GM21423 (cell line): ENCODE results near the gene DSCAM.

Experiments
- ATAC-seq: cut with Tn5 transposase; IDR thresholded peaks from one replicate; pipeline ENCODE4 v1.9.1; 2021; ENCODE audit warnings: mild to moderate bottlenecking, moderate library complexity; ENCODE audit not compliant: unreplicated experiment

Gene DSCAM

DNA sequence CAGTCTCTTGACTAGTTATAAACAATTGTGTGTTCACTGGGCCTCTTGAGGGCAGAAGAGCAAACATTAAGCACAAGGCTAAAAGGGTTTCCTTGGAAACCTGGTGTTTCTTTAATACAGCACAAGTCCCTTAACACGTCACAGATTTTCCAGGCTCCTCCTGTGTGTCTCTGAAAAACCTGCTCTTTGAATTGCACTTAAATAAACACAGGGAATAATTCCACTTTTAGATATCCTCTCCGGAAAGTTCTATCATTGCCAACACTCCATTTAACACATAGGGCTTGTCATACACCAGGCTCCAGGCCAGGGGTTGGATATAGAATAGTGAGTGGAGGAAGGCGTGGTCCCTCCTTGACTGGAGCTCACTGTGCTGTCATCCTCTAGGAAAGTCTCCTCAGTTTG, 442.6 kb downstream of the DSCAM start:
- no peak for ATAC-seq

DNA sequence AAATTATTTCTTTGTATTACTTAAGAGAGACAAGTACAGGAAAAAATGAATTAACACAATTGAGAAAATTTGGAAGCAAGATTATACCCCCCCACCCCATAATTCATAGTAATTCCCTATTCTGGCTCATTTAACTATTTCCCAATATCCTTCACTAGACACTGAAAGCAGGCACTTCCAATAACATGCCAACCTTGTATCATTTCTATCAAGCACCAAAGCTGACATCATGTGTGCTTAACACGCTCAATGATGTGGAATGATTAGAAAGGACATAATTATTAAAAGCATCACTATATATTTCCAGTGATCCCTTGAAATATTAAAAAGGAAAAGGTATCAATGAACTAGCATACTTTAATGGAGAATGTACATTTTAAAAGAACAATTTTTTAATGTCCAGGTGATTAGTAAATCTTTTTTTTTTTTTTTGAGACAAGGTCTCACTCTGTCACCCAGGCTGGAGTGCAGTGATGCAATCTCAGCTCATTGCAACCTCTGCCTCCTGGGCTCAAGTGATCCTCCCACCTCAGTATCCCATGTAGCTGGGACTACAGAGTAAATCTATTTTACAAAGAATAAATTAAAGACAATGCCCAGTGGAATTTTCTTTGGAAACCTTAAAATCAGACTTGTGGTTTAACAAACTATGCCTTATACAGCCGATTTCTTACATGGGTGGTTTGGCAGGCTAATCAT, 443.9 kb downstream of the DSCAM start:
- no peak for ATAC-seq

DNA sequence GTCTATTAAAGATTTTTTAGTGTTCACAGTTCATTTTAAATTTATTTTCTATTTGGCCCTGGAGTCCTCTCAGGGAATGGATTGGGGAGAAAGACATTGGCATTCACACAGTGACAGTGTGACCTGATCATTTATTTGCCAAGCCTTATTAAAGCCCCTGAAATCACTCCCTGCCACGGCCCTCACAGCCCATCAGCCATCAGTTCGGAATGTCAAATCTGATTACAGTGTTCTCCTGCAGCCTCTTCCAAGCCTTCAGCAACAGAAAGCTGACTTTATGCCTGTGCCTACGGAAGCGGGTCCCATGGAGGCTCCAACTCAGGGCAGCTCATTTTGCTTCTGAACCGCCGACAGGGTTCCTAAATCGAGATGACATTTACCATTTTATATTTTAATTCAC, 451.2 kb downstream of the DSCAM start:
- ATAC-seq: no peak

DNA sequence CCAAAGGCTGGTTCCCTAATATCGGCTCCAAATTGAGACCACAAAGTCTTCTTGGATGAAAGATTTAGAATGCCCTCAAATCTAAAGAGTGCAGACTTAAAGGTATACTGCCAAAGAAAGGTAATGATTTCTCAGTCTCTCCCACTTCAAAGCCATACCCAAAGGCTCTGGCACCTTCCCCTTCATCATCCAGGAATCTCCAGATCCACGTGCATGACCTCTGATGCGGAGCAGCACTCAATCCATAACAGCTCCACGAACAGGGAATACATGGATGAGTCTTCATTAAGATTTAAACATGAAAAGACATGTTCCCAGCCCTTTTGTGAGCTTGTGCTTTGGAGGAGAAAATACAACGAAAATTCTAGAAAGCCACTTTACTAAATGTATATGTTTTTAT, 453.9 kb downstream of the DSCAM start:
- no peak for ATAC-seq

DNA sequence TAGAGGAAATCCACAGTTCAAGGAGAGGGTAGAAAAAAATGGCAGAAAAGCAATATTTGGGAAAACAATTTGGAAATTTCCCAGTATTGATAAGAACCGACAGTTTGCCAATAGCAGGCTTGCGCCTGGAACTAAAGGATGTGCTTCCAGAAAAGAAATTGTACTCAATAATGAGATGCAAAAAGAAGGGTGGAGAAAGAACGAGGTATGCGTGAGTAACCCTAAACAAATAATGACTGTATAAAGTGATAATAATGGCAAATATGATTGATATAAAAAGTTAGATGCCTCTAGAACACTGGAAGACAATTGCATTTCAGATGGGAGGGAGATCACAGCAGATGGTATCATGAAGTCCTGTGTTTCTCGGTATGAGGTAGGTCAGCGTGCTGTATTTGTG, 458.9 kb downstream of the DSCAM start:
- no peak for ATAC-seq

DNA sequence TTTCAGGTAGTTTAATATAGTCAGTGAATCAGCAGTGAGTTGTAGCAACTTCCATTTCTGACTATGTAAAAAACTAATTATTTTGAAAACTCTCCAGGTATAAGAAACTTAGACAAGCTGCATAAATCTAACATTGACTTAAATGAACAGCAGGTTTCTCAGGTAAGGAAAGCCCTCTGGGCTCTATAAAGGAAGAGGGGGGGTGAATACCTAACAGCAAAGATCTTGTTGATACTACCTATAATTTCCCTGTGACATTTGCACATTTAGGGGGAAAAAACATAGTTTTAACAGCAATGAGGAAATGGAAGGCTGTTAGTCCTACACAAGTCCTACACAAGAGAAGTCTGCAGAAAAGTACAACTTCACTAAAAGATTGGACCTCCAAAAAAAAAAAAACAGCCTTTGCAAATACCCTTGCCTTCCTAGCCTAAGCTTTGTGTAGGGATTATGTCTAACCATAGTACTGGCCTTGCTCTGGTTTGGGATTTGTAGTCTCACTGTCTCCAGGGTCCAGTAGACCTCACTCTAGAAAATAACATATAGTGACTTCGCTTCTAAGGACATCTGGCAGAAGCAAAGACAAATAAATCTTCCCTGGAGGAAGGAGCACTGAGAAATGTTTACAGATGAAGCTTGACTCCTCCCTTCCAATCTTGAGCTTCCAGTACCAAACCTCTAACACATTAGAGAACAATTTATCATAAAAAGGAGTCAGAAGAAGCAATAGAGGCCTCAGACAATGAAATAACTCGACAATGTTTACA, 459.8 kb downstream of the DSCAM start:
- no peak for ATAC-seq

DNA sequence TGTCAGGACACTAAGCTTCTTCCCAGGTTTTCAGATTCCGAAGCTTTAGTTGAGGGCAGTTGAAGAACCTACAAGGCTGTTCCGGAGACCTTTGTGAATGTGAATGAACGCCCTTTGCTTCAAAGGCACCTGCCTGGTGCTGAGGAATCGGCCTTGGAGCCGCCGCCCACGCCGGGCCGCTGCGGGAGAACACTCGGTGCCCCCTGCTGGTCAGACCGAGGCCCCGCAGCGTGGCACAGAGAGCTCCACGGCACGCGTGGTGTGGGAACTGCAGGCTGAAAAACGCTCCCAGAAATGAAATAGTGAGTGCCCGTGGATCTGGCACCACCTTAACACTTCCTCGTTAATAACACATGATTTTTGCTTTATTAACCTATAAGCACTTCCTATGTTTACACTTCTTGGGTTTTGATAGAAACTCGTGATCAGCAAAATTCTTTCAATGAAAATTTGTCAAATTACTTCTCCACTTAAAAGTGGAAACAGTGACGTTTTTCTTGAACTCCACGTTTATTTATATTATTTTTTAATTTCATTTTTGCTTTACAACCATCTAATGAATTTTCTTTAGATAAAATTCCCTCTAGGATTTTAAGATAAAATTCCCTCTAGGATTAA, 460.6 kb downstream of the DSCAM start:
- ATAC-seq: no peak

DNA sequence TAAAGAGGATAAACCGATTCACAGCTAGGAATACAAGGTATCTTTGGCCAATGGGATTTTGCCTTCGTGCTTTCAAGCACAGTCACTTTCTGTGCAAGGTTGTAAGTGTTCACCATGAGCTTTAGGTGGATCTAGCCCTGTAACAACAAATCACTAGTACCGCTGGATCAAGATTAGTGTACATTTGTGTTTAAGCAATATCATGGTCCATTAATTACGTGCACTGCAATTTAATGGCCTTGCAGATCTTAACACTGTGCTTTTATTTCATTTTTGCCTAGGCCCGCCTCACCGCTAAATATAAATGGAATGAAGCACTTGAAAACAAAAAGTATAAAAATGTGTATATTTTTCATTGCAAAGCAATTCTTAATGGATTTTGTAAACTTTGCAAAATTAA, 461.1 kb downstream of the DSCAM start:
- no peak for ATAC-seq

DNA sequence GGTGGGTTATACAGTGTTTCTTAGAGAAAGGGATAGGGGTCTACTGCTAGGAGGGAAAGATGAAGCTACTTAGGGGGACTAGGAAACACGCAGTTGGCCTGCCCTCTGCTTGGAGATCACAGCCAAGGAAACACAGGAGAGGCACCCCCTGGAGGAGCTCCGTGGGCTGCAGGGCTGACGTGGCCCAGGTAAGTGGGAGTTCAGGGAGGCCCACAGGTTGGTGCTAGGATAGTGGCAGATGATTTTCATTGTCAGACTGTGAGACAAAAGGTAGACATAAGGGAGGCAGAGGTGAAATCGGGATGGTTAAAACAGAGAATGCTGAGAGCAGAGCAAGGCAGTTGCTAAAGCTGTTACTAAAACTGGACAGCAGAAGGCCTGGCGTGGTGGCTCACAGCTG, 463.0 kb downstream of the DSCAM start:
- no peak for ATAC-seq

DNA sequence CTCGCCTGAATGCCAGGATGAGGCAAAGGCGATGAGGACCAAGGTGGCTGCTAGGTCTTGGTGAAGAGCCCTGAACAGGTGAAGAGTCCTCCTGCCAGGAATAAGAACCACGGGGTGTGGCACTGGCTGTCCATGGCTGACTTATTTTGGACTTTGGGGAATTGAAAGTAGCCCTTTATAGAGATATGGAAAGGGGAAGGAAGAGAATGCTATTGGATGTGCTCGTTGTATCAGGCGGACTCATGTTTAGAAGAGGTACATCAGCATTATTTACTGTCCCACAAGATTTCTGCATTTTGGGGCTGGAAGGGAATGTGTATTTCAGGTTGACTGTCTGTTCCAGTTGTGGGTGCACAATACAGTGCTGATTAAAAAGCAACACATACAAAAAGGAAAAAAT, 465.8 kb downstream of the DSCAM start:
- no peak for ATAC-seq

DNA sequence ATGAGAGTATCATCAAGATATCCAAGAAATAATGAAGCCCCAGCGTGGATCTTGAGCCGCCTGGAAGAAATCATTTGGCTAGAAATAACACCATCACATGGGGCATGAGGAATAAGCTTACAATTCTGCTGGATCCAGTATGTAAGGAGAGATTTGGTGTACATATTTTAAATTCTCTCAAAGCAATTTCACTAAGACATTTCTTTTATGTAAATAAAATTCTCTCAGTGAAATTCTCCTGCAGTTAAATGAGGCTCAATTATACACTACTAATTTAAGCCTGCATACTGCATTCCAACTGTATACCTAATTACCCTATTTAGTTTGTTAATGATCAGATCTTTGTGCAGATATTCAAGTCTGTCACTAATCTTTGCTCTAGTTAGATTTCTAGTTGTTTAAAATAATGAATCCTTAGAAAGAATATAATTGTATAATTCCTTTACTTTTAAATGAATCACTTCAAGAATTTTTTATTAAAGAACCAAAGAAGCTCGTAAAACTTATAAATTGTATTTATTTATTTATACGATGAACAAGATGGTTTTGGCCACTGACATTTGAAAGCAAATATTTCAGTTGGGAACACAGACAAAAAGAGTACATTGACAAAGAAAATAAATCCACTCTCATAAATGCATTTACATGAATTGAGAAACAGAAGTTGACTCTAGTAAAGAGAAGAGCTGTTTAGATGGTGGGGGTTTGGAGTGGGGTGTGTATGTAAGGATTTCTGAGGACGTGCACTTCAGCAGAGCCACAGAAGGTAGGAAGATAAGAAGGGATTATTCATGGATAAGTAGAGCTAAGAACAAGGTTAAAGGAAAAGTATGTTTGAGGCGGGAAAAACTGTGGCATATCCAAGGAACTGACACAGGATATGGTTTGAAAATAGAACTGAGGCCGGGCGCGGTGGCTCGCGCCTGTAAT, 466.8 kb downstream of the DSCAM start:
- no peak for ATAC-seq

DNA sequence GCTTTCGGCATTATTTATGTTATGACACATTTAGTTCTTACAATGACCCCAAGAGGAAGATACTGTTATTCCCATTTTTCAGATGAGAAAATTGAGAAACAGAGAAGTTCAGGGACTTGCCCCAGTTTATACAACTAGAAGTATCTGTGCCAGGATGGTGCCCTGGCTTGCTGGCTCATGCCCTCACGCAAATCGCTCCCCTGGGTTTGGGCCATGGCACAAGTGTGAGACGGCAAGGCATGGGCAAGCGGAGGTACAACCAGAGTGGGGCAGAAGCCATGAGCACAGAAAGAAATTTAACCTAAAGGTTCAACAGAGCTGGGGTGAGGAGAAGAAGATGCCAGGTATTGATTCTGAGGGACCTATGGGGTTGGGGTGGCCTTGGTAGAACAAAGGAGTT, 469.8 kb downstream of the DSCAM start:
- ATAC-seq: no peak

DNA sequence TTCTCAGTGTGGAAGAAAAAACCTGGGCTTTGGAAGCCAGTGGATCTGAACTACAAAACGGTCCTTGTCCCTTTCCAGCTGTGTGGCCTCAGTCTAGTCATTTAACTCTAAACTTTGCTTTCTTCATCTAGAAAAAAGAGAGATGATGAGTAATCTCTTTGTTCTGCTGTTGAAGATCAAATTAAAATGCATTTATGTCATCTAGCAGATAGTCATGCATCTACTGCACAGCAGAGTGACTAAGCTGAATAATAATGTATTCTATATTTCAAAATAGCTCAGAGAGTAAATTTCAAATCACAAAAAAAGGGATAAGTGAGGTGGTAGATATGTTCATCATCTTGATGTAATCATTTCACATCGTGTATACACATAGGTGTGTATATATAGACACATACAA, 473.2 kb downstream of the DSCAM start:
- ATAC-seq: no peak

DNA sequence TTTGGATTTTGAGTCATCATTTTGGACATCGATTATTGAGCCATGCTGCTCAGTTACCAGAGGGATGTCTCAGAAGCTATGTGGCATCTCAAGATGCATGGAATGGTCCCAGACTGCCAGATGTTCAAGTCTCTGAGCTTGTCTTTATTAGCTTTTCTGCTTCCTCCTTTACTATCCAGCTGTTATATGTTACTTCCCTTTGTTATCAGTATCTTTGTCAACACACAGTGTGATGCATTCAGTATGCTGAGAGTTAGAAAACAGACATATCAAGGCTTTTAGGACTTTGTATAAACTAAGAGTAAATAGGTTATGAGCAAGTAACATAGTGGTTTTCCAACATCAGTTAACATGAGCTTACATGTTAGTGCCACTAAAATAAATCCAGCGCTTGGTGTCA, 474.5 kb downstream of the DSCAM start:
- no peak for ATAC-seq

DNA sequence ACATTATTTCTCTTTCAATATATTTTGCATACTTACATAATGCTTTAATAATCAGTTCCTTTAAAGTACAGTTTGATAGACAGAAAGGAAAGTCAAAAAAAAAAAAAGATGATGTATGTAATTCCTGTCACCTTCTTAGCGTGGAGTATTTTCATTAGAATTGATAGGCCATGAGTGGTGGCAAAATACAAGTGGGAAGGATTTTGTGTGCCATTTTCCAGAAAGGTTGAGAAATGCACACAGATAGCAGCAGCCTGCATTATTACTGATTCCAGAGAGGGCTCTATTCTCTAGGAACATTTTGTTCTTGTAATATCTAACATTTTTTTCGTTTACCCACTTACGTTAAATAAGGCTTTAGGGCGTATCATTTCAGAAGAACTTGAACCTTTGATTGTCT, 475.6 kb downstream of the DSCAM start:
- ATAC-seq: no peak

DNA sequence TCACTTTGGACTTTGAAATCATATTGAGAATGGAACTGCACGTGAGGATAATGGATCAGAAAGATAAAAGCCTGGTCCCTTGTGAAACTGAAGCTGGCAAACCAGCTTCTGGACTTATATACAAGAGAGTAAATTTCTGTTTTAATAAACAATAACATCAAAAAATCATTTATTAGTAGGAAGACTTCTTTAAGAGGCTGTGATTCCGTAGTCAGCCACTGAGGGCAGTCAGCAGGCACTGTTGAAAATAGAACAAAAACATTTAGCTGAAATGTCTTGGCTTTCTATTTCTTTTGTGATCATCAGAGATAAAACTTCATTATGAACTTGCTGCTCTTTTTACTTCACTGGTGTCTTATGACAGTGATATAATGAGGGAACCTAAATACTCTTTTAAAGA, 490.3 kb downstream of the DSCAM start:
- ATAC-seq: no peak

DNA sequence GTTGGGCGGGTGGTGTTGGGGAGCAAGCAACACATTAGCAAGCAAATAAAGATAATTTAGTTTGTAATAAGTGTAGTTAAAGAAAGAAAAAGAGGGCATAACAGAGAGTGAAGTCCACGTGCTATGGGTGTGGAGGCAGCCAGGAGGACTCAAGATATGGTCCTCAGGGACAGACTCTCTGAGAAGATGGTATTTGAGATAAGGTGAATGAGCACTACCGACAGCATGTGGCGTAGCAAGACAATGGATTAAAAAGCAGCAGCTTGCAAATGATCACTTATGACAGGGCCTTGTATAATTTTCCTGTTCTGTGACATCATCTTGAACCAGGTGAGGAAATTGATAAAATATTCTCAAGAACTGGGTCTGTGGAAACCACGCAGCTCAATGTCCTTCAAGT, 491.9 kb downstream of the DSCAM start:
- ATAC-seq: no peak

DNA sequence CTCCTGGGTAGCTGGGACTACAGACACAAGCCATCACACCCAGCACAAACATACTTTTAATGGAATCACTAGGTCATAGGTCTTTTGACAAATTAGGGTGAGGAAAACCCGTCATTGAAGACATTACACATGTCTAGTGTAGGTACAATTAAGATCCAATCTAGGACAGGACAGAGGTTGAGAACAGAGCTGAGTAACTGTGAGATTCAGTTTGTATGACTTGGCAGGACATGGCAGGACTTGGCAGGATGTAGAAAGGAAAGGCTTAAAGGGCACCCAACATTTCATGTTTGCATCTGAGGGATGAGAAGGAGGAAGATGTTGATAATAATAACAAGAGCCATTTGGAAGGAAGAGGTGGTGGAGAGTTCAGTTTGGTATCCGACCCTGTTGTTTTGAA, 496.0 kb downstream of the DSCAM start:
- no peak for ATAC-seq

DNA sequence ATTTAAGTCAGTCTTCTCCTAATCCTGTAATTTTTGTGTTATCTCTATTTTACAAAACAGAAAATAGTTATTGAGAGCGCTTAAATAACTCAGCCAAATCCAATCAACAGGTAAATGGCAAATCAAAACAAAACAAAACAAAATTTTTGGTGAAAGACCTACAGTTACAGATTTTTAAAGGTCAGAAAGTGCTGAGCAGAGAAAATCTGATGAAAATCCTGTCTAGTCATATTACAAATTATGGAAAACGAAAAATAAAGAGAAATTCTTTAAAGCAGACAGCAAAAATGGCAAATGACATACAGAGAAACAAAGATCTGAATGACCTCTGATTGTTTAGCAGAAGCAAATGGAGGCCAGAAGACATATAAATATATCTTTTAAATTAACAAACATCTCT, 497.4 kb downstream of the DSCAM start:
- ATAC-seq: no peak

DNA sequence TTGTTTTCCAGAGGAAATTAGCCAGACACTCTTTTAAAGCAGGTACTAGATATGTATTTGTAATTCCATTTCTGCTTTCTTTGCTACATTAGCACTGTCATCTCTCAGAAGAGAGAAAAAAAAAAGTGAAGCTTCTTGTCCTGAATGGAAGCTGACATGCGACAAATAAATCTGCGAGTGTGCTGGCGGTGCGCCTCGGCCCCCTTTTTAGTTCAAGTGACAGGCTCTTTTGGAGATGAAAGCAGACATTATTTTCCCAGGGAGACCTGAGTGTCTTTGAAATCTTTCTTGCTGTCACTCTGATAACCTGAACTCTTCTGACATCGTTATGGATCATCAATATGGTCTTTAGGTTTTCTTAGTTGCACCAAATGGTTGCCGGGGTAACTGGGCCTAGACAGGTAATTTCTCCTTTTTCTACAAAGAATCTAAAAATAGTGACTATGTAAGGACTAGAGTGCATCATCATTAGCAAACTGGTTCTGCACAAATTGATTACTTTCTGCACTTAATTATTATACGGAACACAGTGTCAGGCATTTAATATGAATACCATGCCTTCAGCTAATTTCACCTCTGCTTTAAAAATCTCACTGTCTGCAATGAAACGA, 501.1 kb downstream of the DSCAM start:
- no peak for ATAC-seq

DNA sequence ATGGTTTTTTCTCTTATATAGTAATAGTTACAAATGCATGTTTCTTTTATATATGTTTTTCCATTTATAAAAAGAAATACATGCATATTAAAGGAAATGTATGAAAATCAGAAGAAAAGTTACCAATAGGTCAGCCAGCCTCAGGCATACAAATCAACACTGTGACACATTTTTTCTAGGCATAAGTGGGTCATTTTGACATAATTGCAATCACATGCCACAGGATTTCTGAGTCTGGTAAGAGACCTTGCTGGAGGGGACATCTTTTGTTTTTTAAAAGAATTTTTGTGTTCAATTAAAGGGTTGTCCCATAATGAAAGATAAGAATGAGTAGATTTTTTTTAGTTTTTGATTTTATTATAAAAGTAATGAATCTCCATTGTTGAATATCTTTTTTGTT, 506.6 kb downstream of the DSCAM start:
- no peak for ATAC-seq
